ACC112 (cell line): Measurements from ENCODE around the gene TAMM41.
A peak's percentile ranks its signal among the peaks of the same experiment; 100 is the strongest.
"Not testable (repeated sequence)": the region's sequence is repeated elsewhere in the genome, so short reads cannot be mapped to it uniquely, and the experiment has no call there.

Source experiments
- H2AFZ ChIP-seq: fragments of 200-600 bp; sonication (generic); one replicate; pipeline ENCODE4 v1.6.0; 2017; ENCODE audit warnings: antibody characterized with exemption, low read length; ENCODE audit not compliant: unreplicated experiment
- H3K27ac ChIP-seq: fragments of 200-600 bp; sonication (generic); 2 replicates; pipeline ENCODE4 v1.5.1; 2014; ENCODE audit warnings: low read depth, mild to moderate bottlenecking, antibody characterized with exemption, low read length, moderate library complexity
- H3K27me3 ChIP-seq: fragments of 200-600 bp; sonication (generic); 2 replicates; pipeline ENCODE4 v1.6.1; 2014; ENCODE audit warnings: mild to moderate bottlenecking, antibody characterized with exemption, low read length, moderate library complexity, mixed read lengths; ENCODE audit not compliant: insufficient read depth
- H3K36me3 ChIP-seq: fragments of 200-600 bp; sonication (generic); 2 replicates; pipeline ENCODE4 v1.6.1; 2016; ENCODE audit warnings: mild to moderate bottlenecking, antibody characterized with exemption, low read length, moderate library complexity, mixed read lengths; ENCODE audit not compliant: insufficient read depth
- H3K4me1 ChIP-seq: fragments of 200-600 bp; sonication (generic); one replicate; pipeline ENCODE4 v1.6.1; 2016; ENCODE audit warnings: low read length, mixed read lengths; ENCODE audit not compliant: insufficient read depth, unreplicated experiment, control insufficient read depth
- H3K4me3 ChIP-seq: fragments of 200-600 bp; sonication (generic); 2 replicates; pipeline ENCODE4 v1.5.1; 2014; ENCODE audit warnings: mild to moderate bottlenecking, low read depth, low read length
- H3K79me2 ChIP-seq: fragments of 200-600 bp; sonication (generic); one replicate; pipeline ENCODE4 v1.6.0; 2016; ENCODE audit warnings: low read length; ENCODE audit not compliant: control insufficient read depth, unreplicated experiment, insufficient read depth

Gene TAMM41

DNA sequence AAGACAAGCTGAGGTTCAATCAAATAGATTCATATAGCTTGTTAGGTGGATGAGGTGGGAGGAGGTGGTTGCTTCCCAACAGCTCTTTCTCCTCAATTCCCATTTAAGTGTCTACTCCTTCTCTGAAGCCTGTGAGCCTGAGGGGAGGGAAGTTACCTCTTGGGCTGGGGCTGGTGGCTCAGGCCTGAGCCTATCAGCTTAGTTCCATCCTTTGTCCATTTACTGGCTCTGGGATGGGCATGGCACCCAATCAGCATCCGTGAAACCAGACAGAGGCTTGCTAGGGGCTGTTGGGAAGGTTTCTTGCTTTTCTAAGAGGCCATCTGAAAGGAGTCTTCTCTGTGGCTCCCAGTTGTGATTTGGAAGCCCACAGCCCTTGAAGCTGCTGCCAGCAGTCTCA is 57.3 kb downstream of the TAMM41 start:
- Histone ChIP-seq H3K27ac (no peak overlapping the region), H3K4me3 (no peak overlapping the region), H3K79me2 (no peaks in the 10 kb centered on the region), H2AFZ (no peak overlapping the region), H3K36me3 (peaks cover 20% of the 10 kb centered on the region), H3K4me1 (no peaks in the 10 kb centered on the region), H3K27me3 (no peaks in the 10 kb centered on the region)

GRCh38 chr3:11784971-11785377 is 61.7 kb downstream of the TAMM41 start:
- H3K27me3 ChIP-seq = no peaks in the 10 kb centered on the region
- no peak overlapping the region for H3K27ac ChIP-seq
- H3K4me1 ChIP-seq = no peaks in the 10 kb centered on the region
- H3K4me3 ChIP-seq = no peak overlapping the region
- peaks cover 20% of the 10 kb centered on the region for H3K36me3 ChIP-seq
- no peak overlapping the region for H2AFZ ChIP-seq
- no peaks in the 10 kb centered on the region for H3K79me2 ChIP-seq

GRCh38 chr3:11780341-11780740 is 66.3 kb downstream of the TAMM41 start:
- H3K4me1 ChIP-seq = no peaks in the 10 kb centered on the region
- no peak overlapping the region for H3K4me3 ChIP-seq
- H3K27me3 ChIP-seq = no peaks in the 10 kb centered on the region
- no peak overlapping the region for H3K27ac ChIP-seq
- H3K79me2 ChIP-seq = no peaks in the 10 kb centered on the region
- no peaks in the 10 kb centered on the region for H3K36me3 ChIP-seq
- H2AFZ ChIP-seq = no peak overlapping the region

DNA sequence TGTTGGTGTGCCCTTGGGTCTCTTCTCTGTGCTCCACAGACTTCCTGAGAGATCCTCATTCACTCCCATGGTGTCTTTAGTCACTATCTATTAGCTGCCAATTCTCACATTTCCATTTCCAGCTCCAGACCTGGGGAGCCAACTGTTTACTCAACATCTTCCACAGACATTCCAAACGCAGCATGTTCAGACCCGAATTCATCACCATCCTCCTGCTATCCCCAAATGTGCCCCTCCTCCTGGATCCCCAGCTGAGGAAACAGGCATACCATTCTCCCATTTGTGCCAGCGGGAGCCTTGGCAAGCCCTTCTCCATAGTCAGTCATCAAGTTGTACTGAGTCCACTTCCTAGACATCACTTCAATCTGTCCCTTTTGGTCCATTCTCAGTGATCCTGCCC is 67.1 kb downstream of the TAMM41 start:
- Histone ChIP-seq H3K36me3 (no peaks in the 10 kb centered on the region), H3K4me3 (no peak overlapping the region), H3K27ac (no peak overlapping the region), H3K79me2 (no peaks in the 10 kb centered on the region), H3K4me1 (no peaks in the 10 kb centered on the region), H3K27me3 (no peaks in the 10 kb centered on the region), H2AFZ (no peak overlapping the region)

GRCh38 chr3:11778248-11778647 is 68.4 kb downstream of the TAMM41 start:
- Histone ChIP-seq H3K36me3 (no peaks in the 10 kb centered on the region), H3K27ac (no peak overlapping the region), H3K79me2 (no peaks in the 10 kb centered on the region), H3K4me1 (no peaks in the 10 kb centered on the region), H3K4me3 (no peak overlapping the region), H3K27me3 (no peaks in the 10 kb centered on the region), H2AFZ (no peak overlapping the region)

GRCh38 chr3:11776346-11776745 is 70.3 kb downstream of the TAMM41 start:
- no peaks in the 10 kb centered on the region for H3K27me3 ChIP-seq
- H3K36me3 ChIP-seq = no peaks in the 10 kb centered on the region
- no peak overlapping the region for H3K27ac ChIP-seq
- peaks cover 5% of the 10 kb centered on the region for H3K4me1 ChIP-seq
- no peak overlapping the region for H2AFZ ChIP-seq
- no peaks in the 10 kb centered on the region for H3K79me2 ChIP-seq
- H3K4me3 ChIP-seq = no peak overlapping the region

DNA sequence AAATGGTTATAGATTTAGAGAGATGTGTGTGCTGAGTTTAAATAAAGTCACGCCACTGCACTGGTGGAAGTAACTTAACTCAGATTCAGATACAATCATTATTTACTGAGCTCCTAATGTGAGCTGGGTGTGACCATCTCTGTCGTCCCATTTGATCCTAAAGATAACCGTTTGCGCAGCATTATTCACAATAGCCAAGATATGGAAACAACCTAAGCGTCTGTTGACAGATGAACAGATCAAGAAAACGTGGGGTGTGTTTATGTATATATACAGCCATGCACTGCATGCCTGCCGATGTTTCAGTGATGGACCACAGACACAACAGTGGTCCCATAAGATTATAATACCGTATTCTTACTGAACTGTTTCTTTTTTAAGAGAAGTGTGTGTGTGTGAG is 71.2 kb downstream of the TAMM41 start:
- Histone ChIP-seq H3K27ac (no peak overlapping the region), H3K27me3 (no peaks in the 10 kb centered on the region), H3K36me3 (no peaks in the 10 kb centered on the region), H2AFZ (no peak overlapping the region), H3K4me1 (peaks cover 14% of the 10 kb centered on the region), H3K4me3 (no peak overlapping the region), H3K79me2 (no peaks in the 10 kb centered on the region)

DNA sequence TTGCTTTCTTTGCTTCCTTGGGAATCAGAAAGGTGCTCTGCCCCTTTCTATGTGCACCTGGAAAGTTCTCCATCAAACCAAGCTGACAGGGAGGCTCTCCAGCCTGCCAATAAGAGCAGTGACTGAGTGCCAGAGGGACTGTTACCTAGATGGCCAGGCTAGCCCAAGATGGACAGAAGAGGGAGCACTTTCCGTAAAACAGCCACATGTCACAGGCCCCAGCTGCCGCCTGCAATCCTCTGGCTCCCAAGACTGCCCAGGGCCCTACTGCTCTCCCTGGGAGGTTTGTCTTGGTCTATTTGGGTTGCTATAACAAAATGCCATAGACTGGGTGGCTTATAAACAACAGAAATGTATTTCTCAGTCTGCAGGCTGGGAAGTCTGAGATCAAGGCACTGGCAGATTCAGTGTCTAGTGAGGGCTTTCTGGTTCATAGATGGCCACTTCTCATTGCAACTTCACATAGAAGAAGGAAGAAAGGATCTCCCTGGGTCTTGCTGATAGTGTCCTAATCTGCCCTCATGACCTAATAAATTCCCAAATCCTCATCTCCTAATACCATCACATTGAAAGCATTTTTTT is 72.3 kb downstream of the TAMM41 start:
- Histone ChIP-seq H3K27me3 (no peaks in the 10 kb centered on the region), H3K4me3 (no peak overlapping the region), H2AFZ (no peak overlapping the region), H3K79me2 (no peaks in the 10 kb centered on the region), H3K4me1 (peaks cover 17% of the 10 kb centered on the region), H3K36me3 (no peaks in the 10 kb centered on the region), H3K27ac (no peak overlapping the region)

GRCh38 chr3:11771931-11772330 is 74.8 kb downstream of the TAMM41 start:
- H3K27me3 ChIP-seq, H3K4me3 ChIP-seq, H3K27ac ChIP-seq, H2AFZ ChIP-seq, H3K36me3 ChIP-seq, H3K79me2 ChIP-seq: not testable (repeated sequence)
- H3K4me1 ChIP-seq = peaks cover 17% of the 10 kb centered on the region

GRCh38 chr3:11770477-11771391 is 76.0 kb downstream of the TAMM41 start:
- Histone ChIP-seq H3K27me3 (no peaks in the 10 kb centered on the region), H3K4me1 (peaks cover 17% of the 10 kb centered on the region), H3K27ac (no peak overlapping the region), H3K79me2 (no peaks in the 10 kb centered on the region), H3K36me3 (no peaks in the 10 kb centered on the region), H3K4me3 (peak overlapping the region; percentile 17), H2AFZ (no peak overlapping the region)
